T-helper 1 cell treated with Interleukin-12 subunit alpha and Interleukin-12 subunit beta and Interleukin-4 antibody, amounts not matched to agents 30 ng/mL and 1 ng/mL, for 36 hours (primary cell): ENCODE data around the gene TMEM126B. TPM values are rescaled to one million over a fixed set of nuclear protein-coding genes. Genes with fewer than 3 reads are reported as not detected.
"Not testable (repeated sequence)": the region's sequence is repeated elsewhere in the genome, so short reads cannot be mapped to it uniquely, and the experiment has no call there.

ENCODE experiments used
- intact Hi-C: fragments of 100-400 bp; cut with micrococcal nuclease; formaldehyde crosslinking; loops from one replicate; pipeline ENCODE4 v1.15.1; 2024
- total RNA-seq: library from RNA; stranded (reverse); gene quantifications from 2 replicates; pipeline ENCODE4 v1.2.3, GENCODE V29; 2022

The TMEM126B gene
- total RNA-seq: 54.6 and 55.6 TPM in 2 replicates

- intact Hi-C loops: loop anchor here (1.0 to 10.0 kb wide), 20 partner anchors 19 to 1454 kb away; partner anchors contain the start of genes HIKESHI, PICALM, TMEM126A and TMEM135
These were observed at the start of gene TMEM126B for GRCh38 chr11:85627998-85628770. TSS of gene TMEM126B (plus strand) at chr11:85628593. CDS start at chr11:85628608, 15 bp downstream.

DNA sequence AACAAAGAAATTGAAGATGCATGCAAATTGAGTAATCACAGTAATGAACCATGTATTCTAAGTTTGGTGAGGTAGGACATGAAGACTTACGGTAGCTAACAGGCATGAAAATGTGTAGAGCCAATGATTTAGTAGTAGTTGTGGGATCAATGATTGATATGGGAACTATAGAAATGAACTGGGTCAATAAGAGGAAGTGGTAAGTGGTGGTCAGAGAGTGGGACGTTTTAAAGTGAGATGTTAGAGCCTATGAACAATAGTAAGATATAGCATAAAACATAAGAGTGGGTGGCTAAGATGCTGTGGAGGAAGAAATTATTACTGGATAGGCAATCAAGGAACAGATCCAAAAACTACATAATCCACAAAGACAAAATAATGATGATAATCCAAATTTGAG is 46.3 kb upstream of the TMEM126B start:
- intact Hi-C loops: no loop called here

GRCh38 chr11:85589373-85589772 is 39.0 kb upstream of the TMEM126B start:
- intact Hi-C loops: no loop called here

- intact Hi-C loops: loop anchor here (1.0 to 10.0 kb wide), 3 partner anchors 654 to 1033 kb away; partner anchors contain the start of gene EED
These were observed 37.4 kb upstream of the TMEM126B start for GRCh38 chr11:85590848-85591483.

- intact Hi-C loops: loop anchor here (1.0 to 10.0 kb wide), 16 partner anchors 33 to 1327 kb away; partner anchors contain the start of genes EED and TMEM126B
These were observed 33.0 kb upstream of the TMEM126B start for GRCh38 chr11:85595285-85595884.

GRCh38 chr11:85596886-85597285 is 31.5 kb upstream of the TMEM126B start:
- intact Hi-C loops: loop anchor here (5.0 to 10.0 kb wide), 4 partner anchors 350 to 1325 kb away; partner anchors contain the start of gene EED

DNA sequence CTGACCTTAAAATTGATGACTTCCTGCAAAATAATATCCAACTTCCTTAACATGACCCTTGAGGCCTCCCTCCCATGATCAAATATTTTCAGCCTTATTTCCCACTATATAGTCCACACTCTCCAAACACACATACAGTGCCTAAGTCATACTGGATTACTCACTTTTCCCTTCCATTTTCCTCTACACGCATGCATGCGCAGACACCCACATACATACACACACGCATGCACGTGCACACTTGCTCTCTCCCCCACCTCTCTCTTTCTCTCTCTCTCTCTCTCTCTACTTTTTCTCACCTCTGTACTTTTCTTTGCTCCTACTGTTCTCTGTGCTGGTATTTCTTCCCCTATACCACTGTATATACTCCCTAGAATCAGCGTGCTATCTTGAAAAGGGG is 29.3 kb upstream of the TMEM126B start:
- intact Hi-C loops: loop anchor here (5.0 to 10.0 kb wide), 4 partner anchors 348 to 1323 kb away; partner anchors contain the start of gene EED

DNA sequence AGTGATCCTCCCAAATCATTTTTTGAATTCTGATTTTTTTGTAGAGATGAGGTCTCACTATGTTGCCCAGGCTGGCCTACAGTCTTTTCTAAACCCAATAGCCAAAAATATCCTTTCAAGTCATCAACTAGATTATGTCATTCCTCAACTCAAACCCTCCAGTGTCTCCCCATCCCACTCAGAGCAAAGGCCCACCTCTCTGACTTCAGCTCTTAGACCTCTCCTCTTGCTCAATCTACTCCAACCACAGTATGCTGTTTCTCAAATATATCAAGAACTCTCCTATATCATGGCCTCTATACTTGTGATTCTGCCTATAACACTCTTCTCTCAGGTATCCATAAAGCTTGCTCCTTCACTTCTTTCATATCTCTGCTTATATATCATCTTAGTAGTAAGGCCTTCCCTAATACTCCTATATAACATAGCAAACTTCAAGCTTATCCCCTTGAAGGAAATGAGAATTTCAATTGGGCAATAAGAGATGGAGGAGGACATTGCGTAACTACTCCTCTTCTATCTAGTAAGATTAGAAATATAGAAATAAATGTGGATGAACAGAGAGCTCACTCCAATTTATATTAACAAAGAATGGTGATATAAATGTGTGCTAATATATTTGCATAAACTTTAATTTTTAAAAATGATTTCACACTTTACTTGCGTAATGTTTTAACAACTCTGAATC is 25.7 kb upstream of the TMEM126B start:
- intact Hi-C loops: no loop called here

DNA sequence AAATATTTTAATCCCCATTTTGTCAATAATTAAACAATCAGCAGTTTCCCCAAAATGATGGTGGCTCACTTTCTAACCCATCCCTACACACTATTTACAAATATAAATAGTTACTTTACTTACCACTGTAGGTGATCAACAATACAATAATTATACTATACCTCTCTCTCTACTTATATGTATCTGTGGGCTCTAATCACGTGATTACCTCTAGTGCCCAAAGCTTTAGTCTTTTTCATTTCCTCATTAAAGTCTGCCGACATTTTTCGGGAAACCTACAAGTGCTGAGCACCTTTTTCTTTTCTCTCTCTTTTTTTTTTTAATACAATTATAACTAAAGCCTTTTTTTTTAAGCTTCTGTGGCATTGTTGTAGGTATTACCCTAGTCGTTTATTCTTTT is 25.2 kb upstream of the TMEM126B start:
- intact Hi-C loops: no loop called here

- intact Hi-C loops: not testable (repeated sequence)
These were observed 22.2 kb upstream of the TMEM126B start for GRCh38 chr11:85606237-85606636.

DNA sequence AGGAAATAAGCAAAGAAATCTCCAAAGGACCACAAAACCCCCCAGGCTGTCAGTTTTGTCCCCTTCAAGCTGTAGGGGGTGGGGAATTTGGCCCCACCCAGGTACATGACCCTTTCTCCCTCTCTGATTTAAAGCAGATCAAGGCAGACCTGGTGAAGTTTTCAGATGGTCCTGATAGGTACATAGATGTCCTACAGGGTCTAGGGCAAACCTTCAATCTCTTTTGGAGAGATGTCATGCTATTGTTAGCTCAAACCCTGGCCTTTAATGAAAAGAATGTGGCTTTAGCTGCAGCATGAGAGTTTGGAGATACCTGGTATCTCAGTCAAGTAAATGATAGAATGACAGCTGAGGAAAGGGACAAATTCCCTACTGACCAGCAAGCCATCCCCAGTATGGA is 19.8 kb upstream of the TMEM126B start:
- intact Hi-C loops: not testable (repeated sequence)

- intact Hi-C loops: not testable (repeated sequence)
These were observed 19.1 kb upstream of the TMEM126B start for GRCh38 chr11:85609286-85609685.

DNA sequence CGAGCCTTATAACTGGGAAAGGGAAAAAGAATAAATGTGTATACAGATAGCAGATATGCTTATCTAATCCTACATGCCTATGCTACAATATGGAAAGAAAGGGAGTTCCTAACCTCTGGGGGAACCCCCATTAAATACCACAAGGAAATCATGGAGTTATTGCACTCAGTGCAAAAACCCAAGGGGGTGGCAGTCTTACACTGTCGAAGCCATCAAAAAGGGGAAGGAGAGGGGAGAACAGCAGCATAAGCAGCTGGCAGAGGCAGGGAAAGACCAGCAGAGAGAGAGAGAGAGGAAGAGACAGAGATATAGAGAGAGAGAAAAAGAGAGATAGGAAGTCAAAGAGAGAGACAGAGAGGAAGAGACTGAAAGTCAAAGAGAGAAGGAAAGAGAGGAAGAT is 16.8 kb upstream of the TMEM126B start:
- intact Hi-C loops: not testable (repeated sequence)

GRCh38 chr11:85619499-85619898 is 8.9 kb upstream of the TMEM126B start:
- intact Hi-C loops: no loop called here

DNA sequence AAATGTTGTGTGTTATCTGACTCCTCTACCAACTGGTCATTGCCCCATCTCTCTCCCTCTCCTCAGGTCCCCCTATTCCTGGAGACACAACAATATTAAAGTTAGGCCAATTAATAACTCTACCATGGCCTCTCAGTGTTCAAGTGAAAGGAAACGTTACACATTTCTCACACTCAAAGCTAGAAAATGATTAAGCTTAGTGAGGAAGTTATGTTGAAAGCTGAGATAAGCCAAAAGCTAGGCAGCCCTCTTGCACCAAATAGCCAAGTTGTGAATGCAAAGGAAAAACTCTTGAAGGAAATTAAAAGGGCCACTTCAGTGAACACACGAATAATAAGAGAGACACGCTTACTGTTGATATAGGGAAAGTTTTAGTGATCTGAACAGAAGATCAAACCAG is 8.1 kb upstream of the TMEM126B start:
- intact Hi-C loops: loop anchor here (10.0 kb wide), 1 partner anchor 905 kb away; no protein-coding TSS in a partner anchor

GRCh38 chr11:85626496-85626895 is 1.9 kb upstream of the TMEM126B start:
- intact Hi-C loops: loop anchor here (5.0 to 10.0 kb wide), 2 partner anchors 912 to 1456 kb away; no protein-coding TSS in a partner anchor

- intact Hi-C loops: loop anchor here (5.0 to 10.0 kb wide), 2 partner anchors 913 to 1455 kb away; no protein-coding TSS in a partner anchor
These were observed 928 bp upstream of the TMEM126B start, which contains the start of gene DLG2 for GRCh38 chr11:85627332-85627997. TSS of gene DLG2 (minus strand) at chr11:85627344.

- intact Hi-C loops: loop anchor here (1.0 to 10.0 kb wide), 20 partner anchors 18 to 1453 kb away; partner anchors contain the start of genes HIKESHI, PICALM, TMEM126A and TMEM135
These were observed 463 bp downstream of the TMEM126B start for GRCh38 chr11:85628771-85629341.

DNA sequence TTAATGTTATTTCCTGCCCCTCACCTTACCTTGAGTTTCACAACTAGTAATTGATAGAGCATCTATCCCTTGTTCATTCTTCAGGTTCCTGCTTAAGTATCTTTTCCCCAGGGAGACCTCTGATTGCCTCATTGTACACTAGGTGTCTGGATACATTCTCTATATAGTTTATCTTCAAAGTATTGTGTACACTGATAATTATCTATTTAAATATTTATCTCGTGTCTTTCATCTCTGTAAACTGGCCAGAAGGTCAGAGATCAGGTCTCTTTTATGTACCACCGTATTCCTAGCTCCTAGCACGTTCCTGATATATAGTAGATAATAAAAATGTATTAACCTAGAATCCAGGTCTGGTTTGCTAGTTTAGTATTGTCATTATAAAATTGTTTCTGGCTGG is 6.4 kb downstream of the TMEM126B start:
- intact Hi-C loops: no loop called here

DNA sequence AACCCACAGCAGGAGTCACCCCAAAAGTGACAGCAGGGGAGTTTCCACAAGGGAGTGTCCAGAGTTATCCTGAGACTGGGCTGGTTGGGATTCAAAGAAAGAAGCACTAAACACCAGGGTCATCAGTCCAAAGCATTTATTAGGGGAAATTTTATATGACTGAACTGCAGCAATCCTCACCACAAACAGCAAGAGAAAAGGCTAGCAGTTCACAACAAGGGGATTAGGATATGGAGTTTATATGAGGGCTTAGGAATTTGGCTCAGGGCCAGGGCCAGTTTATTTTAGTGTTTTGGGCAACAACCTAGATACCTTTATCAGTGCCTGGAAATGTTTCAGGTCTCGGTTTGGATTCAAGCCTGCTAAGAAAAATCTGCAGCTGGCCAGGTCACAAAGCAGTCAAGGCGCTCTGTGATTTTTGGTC is 14.8 kb downstream of the TMEM126B start:
- intact Hi-C loops: no loop called here
